ENCODE data around the gene RNASEL.

DNA sequence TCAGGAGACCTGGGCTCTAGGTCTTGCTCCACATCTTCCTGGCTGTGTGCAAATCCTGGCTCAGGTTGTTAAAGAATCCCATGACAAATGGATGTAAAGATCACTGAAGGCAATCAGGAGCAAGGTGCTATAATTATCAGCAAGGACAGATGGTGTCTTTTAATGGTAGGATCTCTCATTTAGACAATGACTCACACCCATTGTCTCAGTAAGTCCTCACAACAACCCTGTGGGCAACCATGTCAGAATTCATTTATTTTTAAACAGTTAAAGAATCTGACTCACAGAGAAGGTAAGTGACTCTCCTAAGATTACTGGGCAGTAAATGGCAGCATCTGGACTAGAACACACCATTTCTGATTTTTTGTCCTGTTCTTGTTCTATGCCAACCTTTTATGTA is 32.8 kb downstream of the RNASEL start:
- no peak for TF ChIP-seq POLR2A (IDR thresholded peaks at IDR 0.05)
- TF ChIP-seq, protein P1, sequence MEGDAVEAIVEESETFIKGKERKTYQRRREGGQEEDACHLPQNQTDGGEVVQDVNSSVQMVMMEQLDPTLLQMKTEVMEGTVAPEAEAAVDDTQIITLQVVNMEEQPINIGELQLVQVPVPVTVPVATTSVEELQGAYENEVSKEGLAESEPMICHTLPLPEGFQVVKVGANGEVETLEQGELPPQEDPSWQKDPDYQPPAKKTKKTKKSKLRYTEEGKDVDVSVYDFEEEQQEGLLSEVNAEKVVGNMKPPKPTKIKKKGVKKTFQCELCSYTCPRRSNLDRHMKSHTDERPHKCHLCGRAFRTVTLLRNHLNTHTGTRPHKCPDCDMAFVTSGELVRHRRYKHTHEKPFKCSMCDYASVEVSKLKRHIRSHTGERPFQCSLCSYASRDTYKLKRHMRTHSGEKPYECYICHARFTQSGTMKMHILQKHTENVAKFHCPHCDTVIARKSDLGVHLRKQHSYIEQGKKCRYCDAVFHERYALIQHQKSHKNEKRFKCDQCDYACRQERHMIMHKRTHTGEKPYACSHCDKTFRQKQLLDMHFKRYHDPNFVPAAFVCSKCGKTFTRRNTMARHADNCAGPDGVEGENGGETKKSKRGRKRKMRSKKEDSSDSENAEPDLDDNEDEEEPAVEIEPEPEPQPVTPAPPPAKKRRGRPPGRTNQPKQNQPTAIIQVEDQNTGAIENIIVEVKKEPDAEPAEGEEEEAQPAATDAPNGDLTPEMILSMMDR (IDR thresholded peaks at IDR 0.05), result no peak
